Activated CD8-positive, alpha-beta T cell treated with anti-CD3 and anti-CD28 coated beads for 36 hours (primary cell): Measurements from ENCODE around the gene FBN2. TPM values are rescaled to one million over a fixed set of nuclear protein-coding genes. Genes with fewer than 3 reads are reported as not detected.

Source experiments
- ATAC-seq: fragments of 200-7000 bp; cut with Tn5 transposase; one replicate; pipeline ENCODE4 v1.10.0; 2021; ENCODE audit warnings: mild to moderate bottlenecking, moderate library complexity
- CTCF ChIA-PET: fragments of 350-600 bp; sonication (Branson Sonifier 250); formaldehyde crosslinking; loops from one replicate; lab custom pipeline; 2021; ENCODE audit warnings: antibody characterized with exemption; lab: Charles Lee
- POLR2A ChIA-PET: fragments of 350-600 bp; sonication (Branson Sonifier 250); formaldehyde crosslinking; loops from one replicate; lab custom pipeline; 2021; ENCODE audit warnings: antibody characterized with exemption; lab: Charles Lee
- DNase-seq: peaks from one replicate; pipeline ENCODE4 v3.0.0-alpha.2; 2020
- H3K27ac Mint-ChIP-seq: one replicate; pipeline ENCODE4 v1.8.0; 2021; ENCODE audit warnings: mild to moderate bottlenecking, mixed read lengths
- H3K27me3 Mint-ChIP-seq: one replicate; pipeline ENCODE4 v1.8.0; 2021; ENCODE audit warnings: mixed read lengths
- H3K36me3 Mint-ChIP-seq: one replicate; pipeline ENCODE4 v1.8.0; 2021; ENCODE audit warnings: low read depth, mixed read lengths
- H3K4me1 Mint-ChIP-seq: one replicate; pipeline ENCODE4 v1.8.0; 2021; ENCODE audit warnings: low read depth, mixed read lengths
- H3K4me3 Mint-ChIP-seq: one replicate; pipeline ENCODE4 v1.8.0; 2021; ENCODE audit warnings: mild to moderate bottlenecking, moderate library complexity, mixed read lengths
- H3K9me3 Mint-ChIP-seq: one replicate; pipeline ENCODE4 v1.8.0; 2021; ENCODE audit warnings: mixed read lengths
- intact Hi-C: fragments of 100-400 bp; cut with micrococcal nuclease; formaldehyde crosslinking; loops from one replicate; pipeline ENCODE4 v1.10.0; 2022
- total RNA-seq, 2 experiments: library from RNA; stranded (reverse); gene quantifications; one replicate each; pipeline ENCODE4 v1.2.3, GENCODE V29; 2021
- TF ChIP-seq, protein P1 (sequence below): fragments of 200-600 bp; IDR thresholded peaks from one replicate; pipeline ENCODE4 v1.8.0; 2022; ENCODE audit warnings: antibody characterized with exemption, mild to moderate bottlenecking

Gene FBN2
- total RNA-seq, 2 experiments from 2014 or later: not detected

- ChIA-PET POLR2A (no interaction called here), CTCF (no interaction called here)
- TF ChIP-seq, protein P1, sequence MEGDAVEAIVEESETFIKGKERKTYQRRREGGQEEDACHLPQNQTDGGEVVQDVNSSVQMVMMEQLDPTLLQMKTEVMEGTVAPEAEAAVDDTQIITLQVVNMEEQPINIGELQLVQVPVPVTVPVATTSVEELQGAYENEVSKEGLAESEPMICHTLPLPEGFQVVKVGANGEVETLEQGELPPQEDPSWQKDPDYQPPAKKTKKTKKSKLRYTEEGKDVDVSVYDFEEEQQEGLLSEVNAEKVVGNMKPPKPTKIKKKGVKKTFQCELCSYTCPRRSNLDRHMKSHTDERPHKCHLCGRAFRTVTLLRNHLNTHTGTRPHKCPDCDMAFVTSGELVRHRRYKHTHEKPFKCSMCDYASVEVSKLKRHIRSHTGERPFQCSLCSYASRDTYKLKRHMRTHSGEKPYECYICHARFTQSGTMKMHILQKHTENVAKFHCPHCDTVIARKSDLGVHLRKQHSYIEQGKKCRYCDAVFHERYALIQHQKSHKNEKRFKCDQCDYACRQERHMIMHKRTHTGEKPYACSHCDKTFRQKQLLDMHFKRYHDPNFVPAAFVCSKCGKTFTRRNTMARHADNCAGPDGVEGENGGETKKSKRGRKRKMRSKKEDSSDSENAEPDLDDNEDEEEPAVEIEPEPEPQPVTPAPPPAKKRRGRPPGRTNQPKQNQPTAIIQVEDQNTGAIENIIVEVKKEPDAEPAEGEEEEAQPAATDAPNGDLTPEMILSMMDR: no peak
- peaks cover 1% of the 10 kb centered on the region for H3K36me3 Mint-ChIP-seq
- H3K27ac Mint-ChIP-seq: no peak overlapping the region
- intact Hi-C loops: no loop called here
- H3K9me3 Mint-ChIP-seq: no peaks in the 10 kb centered on the region
- H3K4me1 Mint-ChIP-seq: no peaks in the 10 kb centered on the region
- ATAC-seq (no peak), DNase-seq (no peak)
- peaks cover 29% of the 10 kb centered on the region for H3K27me3 Mint-ChIP-seq
- no peak overlapping the region for H3K4me3 Mint-ChIP-seq
These were observed 1.5 kb downstream of the FBN2 start for GRCh38 chr5:128536254-128537220.

- no peaks in the 10 kb centered on the region for H3K4me1 Mint-ChIP-seq
- no peak for DNase-seq
- H3K9me3 Mint-ChIP-seq: no peaks in the 10 kb centered on the region
- TF ChIP-seq, protein P1: no peak
- H3K27ac Mint-ChIP-seq: no peak overlapping the region
- POLR2A ChIA-PET: no interaction called here
- peaks cover 1% of the 10 kb centered on the region for H3K36me3 Mint-ChIP-seq
- peaks cover 29% of the 10 kb centered on the region for H3K27me3 Mint-ChIP-seq
- intact Hi-C loops: no loop called here
- CTCF ChIA-PET: no interaction called here
- no peak for ATAC-seq
- no peak overlapping the region for H3K4me3 Mint-ChIP-seq
These were observed 2.8 kb downstream of the FBN2 start for GRCh38 chr5:128535251-128535650.

DNA sequence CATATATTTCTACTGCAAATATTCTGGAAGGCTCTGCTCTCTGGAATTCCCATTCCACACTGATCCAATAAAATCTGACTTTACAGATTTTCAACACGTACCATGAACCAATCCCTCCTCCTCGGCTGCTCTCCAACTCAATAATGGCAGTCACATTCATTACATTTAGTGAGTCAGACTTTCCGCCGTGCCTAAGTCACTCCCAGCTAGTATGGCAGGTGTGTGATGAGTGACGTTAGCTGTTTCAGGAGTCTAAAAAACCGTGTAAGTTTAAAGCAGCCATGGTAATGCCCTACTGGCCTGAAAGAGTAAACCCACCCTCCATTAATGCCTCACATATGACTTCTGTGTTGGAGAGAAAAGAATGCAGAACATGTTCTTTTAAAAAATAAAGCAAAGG lies 3.3 kb downstream of the FBN2 start:
- no peak for ATAC-seq
- H3K27ac Mint-ChIP-seq: no peak overlapping the region
- no peaks in the 10 kb centered on the region for H3K9me3 Mint-ChIP-seq
- H3K4me3 Mint-ChIP-seq: no peak overlapping the region
- intact Hi-C loops: no loop called here
- ChIA-PET POLR2A (no interaction called here), CTCF (no interaction called here)
- peaks cover 1% of the 10 kb centered on the region for H3K36me3 Mint-ChIP-seq
- DNase-seq: no peak
- H3K27me3 Mint-ChIP-seq: peaks cover 29% of the 10 kb centered on the region
- H3K4me1 Mint-ChIP-seq: no peaks in the 10 kb centered on the region
- TF ChIP-seq, protein P1: no peak

DNA sequence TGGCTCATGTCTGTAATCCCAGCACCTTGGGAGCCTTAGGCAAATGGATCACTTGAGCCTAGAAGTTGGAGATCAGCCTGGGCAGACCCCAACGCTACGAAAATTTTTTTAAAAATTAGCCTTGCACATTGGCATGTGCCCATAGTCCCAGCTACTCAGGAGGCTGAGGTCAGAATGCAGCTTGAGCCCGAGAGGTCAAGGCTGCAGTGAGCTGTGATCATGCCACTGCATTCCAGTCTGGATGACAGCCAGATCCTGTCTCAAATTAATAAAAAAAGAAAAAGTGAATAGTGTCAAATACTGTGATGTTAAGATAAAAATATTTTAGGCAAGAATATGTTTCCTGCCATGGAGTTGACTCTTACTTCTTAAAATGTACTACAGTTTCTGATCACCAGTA lies 5.3 kb downstream of the FBN2 start:
- ATAC-seq (no peak), DNase-seq (no peak)
- ChIA-PET POLR2A (no interaction called here), CTCF (no interaction called here)
- no peak overlapping the region for H3K27ac Mint-ChIP-seq
- H3K36me3 Mint-ChIP-seq: no peaks in the 10 kb centered on the region
- intact Hi-C loops: no loop called here
- no peaks in the 10 kb centered on the region for H3K4me1 Mint-ChIP-seq
- H3K9me3 Mint-ChIP-seq: no peaks in the 10 kb centered on the region
- no peak overlapping the region for H3K4me3 Mint-ChIP-seq
- peaks cover 19% of the 10 kb centered on the region for H3K27me3 Mint-ChIP-seq
- TF ChIP-seq, protein P1: no peak

DNA sequence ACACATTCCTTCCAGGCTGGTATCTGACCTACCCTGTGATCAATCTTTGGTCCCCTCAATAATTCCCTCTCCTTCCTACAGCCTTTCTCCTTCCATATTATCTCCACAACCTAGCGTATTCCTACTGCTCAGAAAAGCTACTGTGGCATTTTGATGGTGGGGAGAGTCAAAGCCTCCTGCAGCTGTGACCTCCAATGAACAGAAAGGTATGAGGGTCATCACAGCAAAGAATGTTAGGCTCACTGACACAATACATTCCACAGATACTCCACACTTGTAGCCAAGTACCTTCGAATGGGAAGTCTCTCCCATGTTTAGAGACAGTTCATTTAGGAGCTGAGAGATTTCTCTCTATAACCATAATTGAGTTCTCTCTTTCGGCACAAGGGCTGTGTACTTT lies 5.9 kb downstream of the FBN2 start:
- intact Hi-C loops: no loop called here
- Mint-ChIP-seq H3K36me3 (no peaks in the 10 kb centered on the region), H3K9me3 (no peaks in the 10 kb centered on the region), H3K27me3 (peaks cover 18% of the 10 kb centered on the region), H3K27ac (no peak overlapping the region), H3K4me3 (no peak overlapping the region), H3K4me1 (no peaks in the 10 kb centered on the region)
- CTCF ChIA-PET: no interaction called here
- ATAC-seq: no peak
- TF ChIP-seq, protein P1: no peak
- POLR2A ChIA-PET: no interaction called here
- DNase-seq: no peak
